HepG2 (cell line): ENCODE data around the gene CBX2. TPM values are rescaled to one million over a fixed set of nuclear protein-coding genes. Genes with fewer than 3 reads are reported as not detected.
A peak's percentile ranks its signal among the peaks of the same experiment; 100 is the strongest.

ENCODE experiments used
- CHD4 ChIP-seq: fragments of 200-600 bp; sonication (generic); IDR thresholded peaks from 2 replicates; pipeline ENCODE4 v1.7.0; 2017; ENCODE audit warnings: mild to moderate bottlenecking, low read length, borderline replicate concordance
- ESRRA ChIP-seq: sonication (generic); formaldehyde crosslinking; IDR thresholded peaks from 2 replicates; pipeline ENCODE4 v1.5.1; 2020; ENCODE audit warnings: mild to moderate bottlenecking, low read depth, missing genetic modification reagents
- MEIS1 ChIP-seq: sonication (generic); formaldehyde crosslinking; IDR thresholded peaks from 2 replicates; pipeline ENCODE4 v1.9.0; 2021; ENCODE audit warnings: mild to moderate bottlenecking, missing genetic modification reagents, moderate library complexity, borderline replicate concordance
- MEIS2 ChIP-seq: sonication (generic); formaldehyde crosslinking; IDR thresholded peaks from 2 replicates; pipeline ENCODE4 v1.9.0; 2021; ENCODE audit warnings: mild to moderate bottlenecking, missing genetic modification reagents
- PPARG ChIP-seq: conservative IDR thresholded peaks from 2 replicates; pipeline ENCODE4 v1.6.1; 2016; ENCODE audit warnings: missing biosample characterization, missing genetic modification reagents
- PREB ChIP-seq: sonication (generic); formaldehyde crosslinking; IDR thresholded peaks from 2 replicates; pipeline ENCODE4 v1.4.0; 2020; ENCODE audit warnings: missing genetic modification reagents
- RARG ChIP-seq: sonication (generic); formaldehyde crosslinking; IDR thresholded peaks from 2 replicates; pipeline ENCODE4 v1.4.0; 2020; ENCODE audit warnings: low read depth, mild to moderate bottlenecking, missing genetic modification reagents
- RCOR2 ChIP-seq: IDR thresholded peaks from 2 replicates; pipeline ENCODE4 v1.6.1; 2016; ENCODE audit warnings: missing biosample characterization, missing genetic modification reagents
- RXRB ChIP-seq: IDR thresholded peaks from 2 replicates; pipeline ENCODE4 v1.6.1; 2016; ENCODE audit warnings: borderline replicate concordance, missing genetic modification reagents, missing compliant biosample characterization
- TBL1XR1 ChIP-seq: fragments of 150-350 bp; IDR thresholded peaks from 2 replicates; pipeline ENCODE4 v1.6.1; 2014; ENCODE audit warnings: borderline replicate concordance, low read length; ENCODE audit not compliant: partially characterized antibody
- XBP1 ChIP-seq: sonication (generic); formaldehyde crosslinking; IDR thresholded peaks from 2 replicates; pipeline ENCODE4 v1.5.0; 2020; ENCODE audit warnings: missing genetic modification reagents
- XRCC5 ChIP-seq: fragments of 200-400 bp; formaldehyde crosslinking; optimal IDR thresholded peaks from 2 replicates; pipeline ENCODE3; 2017; ENCODE audit warnings: mild to moderate bottlenecking, low read length
- YEATS4 ChIP-seq: sonication (generic); formaldehyde crosslinking; IDR thresholded peaks from 2 replicates; pipeline ENCODE4 v1.4.0; 2020; ENCODE audit warnings: missing genetic modification reagents, borderline replicate concordance
- YY1 ChIP-seq: IDR thresholded peaks from 2 replicates; pipeline ENCODE4 v1.6.1; 2011; ENCODE audit warnings: low read length, low read depth, moderate library complexity, mild to moderate bottlenecking; ENCODE audit not compliant: insufficient read depth, insufficient replicate concordance
- ZBTB25 ChIP-seq: IDR thresholded peaks from 2 replicates; pipeline ENCODE4 v1.6.1; 2018; ENCODE audit warnings: missing genetic modification reagents
- ZFP1 ChIP-seq: IDR thresholded peaks from 2 replicates; pipeline ENCODE4 v1.6.1; 2016
- ZNF251 ChIP-seq: sonication (generic); formaldehyde crosslinking; IDR thresholded peaks from 2 replicates; pipeline ENCODE4 v1.9.0; 2021; ENCODE audit warnings: mild to moderate bottlenecking, missing genetic modification reagents
- ZNF292 ChIP-seq: sonication (generic); formaldehyde crosslinking; IDR thresholded peaks from 2 replicates; pipeline ENCODE4 v1.8.1; 2022; ENCODE audit warnings: mild to moderate bottlenecking, low read depth, missing genetic modification reagents, borderline replicate concordance
- ZNF30 ChIP-seq: sonication (generic); formaldehyde crosslinking; IDR thresholded peaks from 2 replicates; pipeline ENCODE4 v1.5.0; 2020; ENCODE audit warnings: mild to moderate bottlenecking, missing genetic modification reagents
- polyA plus RNA-seq, 8 experiments: library from polyadenylated mRNA; depleted of rRNA in 3 of 8; stranded (reverse) in 7 of 8; unstranded in 1 of 8; fragments of >200 nt; fragmentation: Illumina TruSeq in 4 of 8; extraction: Trizol in 4 of 8; gene quantifications; 2 replicates each; pipeline versions ENCODE4 v1.2.1 to v1.2.3, GENCODE V29; 2011 to 2016; ENCODE audit warnings: low read depth in 4 of 8, missing spikeins in 1 of 8, mixed read lengths in 1 of 8; ENCODE audit not compliant: insufficient read depth in 1 of 8
- total RNA-seq, 5 experiments: library from RNA; depleted of rRNA; stranded (reverse); fragments of >200 nt; fragmentation: Illumina TruSeq; extraction: Trizol; gene quantifications; 2 replicates each; pipeline ENCODE4 v1.2.3, GENCODE V29; 2016; ENCODE audit warnings: low read depth in 1 of 5
- TF ChIP-seq, protein P1 (sequence below): sonication (generic); formaldehyde crosslinking; IDR thresholded peaks from 2 replicates; pipeline ENCODE4 v1.9.0; 2022; ENCODE audit warnings: missing genetic modification reagents, mild to moderate bottlenecking, borderline replicate concordance

CBX2 gene
- total and polyA plus RNA-seq, 2 of the 13 experiments (the other 11 are each of a cell fraction or from before 2014, with no cell fraction given), result 14.5 to 31.1 TPM

- TF ChIP-seq RCOR2 (CRISPR knock-in tag) (0 out of 2 replicates have a peak, but pooled peaks have one; percentile 23), PPARG (CRISPR knock-in tag) (0 out of 2 replicates have a peak, but pooled peaks have one; percentile 18), XBP1 (no peak), YEATS4 (CRISPR knock-in tag) (peak; percentile 63), YY1 (peak; percentile 70), ZNF30 (CRISPR knock-in tag) (no peak), TBL1XR1 (no peak), CHD4 (peak; percentile 56), ZNF251 (CRISPR knock-in tag) (no peak), MEIS2 (peak; percentile 53; the same call in 1 of the 2 replicates), MEIS1 (no peak), ZBTB25 (CRISPR knock-in tag) (no peak), ESRRA (CRISPR knock-in tag) (no peak), RARG (no peak), ZFP1 (no peak), PREB (CRISPR knock-in tag) (no peak), XRCC5 (peak; percentile 22), ZNF292 (no peak), RXRB (CRISPR knock-in tag) (peak; percentile 28; the same call in 1 of the 2 replicates)
- TF ChIP-seq, protein P1, sequence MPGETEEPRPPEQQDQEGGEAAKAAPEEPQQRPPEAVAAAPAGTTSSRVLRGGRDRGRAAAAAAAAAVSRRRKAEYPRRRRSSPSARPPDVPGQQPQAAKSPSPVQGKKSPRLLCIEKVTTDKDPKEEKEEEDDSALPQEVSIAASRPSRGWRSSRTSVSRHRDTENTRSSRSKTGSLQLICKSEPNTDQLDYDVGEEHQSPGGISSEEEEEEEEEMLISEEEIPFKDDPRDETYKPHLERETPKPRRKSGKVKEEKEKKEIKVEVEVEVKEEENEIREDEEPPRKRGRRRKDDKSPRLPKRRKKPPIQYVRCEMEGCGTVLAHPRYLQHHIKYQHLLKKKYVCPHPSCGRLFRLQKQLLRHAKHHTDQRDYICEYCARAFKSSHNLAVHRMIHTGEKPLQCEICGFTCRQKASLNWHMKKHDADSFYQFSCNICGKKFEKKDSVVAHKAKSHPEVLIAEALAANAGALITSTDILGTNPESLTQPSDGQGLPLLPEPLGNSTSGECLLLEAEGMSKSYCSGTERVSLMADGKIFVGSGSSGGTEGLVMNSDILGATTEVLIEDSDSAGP (CRISPR knock-in tag), result no peak; the same call in 1 of the 2 replicates
These were observed 641 bp upstream of the CBX2 start (continued) for GRCh38 chr17:79777120-79777893.
